GM23248 (cell line): Measurements from ENCODE around the gene TBX19.

Experiments
- EZH2 ChIP-seq: fragments of 200-600 bp; sonication (generic); IDR thresholded peaks from 2 replicates; pipeline ENCODE4 v1.6.1; 2018; ENCODE audit warnings: antibody characterized with exemption, mild to moderate bottlenecking; ENCODE audit not compliant: insufficient read depth, poor library complexity, severe bottlenecking
- EZH2phosphoT487 ChIP-seq: fragments of 200-600 bp; sonication (generic); IDR thresholded peaks from 2 replicates; pipeline ENCODE4 v1.6.1; 2018; ENCODE audit warnings: antibody characterized with exemption, moderate library complexity, mild to moderate bottlenecking, low read depth; ENCODE audit not compliant: insufficient read depth

DNA sequence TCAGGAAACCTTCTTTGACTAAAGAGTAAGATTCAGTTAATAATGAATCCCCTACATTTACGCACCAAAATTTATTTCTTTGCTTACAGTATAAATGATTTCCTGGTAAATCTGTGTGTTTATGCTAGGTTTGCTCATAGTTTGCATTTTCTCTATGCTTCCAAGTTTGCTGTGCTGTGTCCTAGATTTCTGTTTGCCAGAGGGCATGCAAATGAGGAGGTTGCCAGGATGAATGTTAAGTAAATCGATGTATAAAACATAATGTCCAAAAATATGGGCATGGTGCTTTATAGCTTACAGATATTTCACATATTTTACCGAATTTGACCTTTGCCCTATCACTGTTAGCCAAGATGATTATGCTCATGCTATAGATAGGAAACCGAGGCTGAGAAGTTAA is 63.8 kb downstream of the TBX19 start:
- TF ChIP-seq EZH2 (no peak), EZH2phosphoT487 (no peak)
